ENCODE data around the gene TH.

The TH gene

GRCh38 chr11:2142300-2142759, 29.3 kb downstream of the TH start:
- peak; percentile 11 for DNase-seq (ENCODE audit: low read depth)

GRCh38 chr11:2140411-2141400, 30.9 kb downstream of the TH start:
- DNase-seq (ENCODE audit: low read depth): no peak

GRCh38 chr11:2139621-2140337, 31.8 kb downstream of the TH start:
- DNase-seq (ENCODE audit: low read depth): no peak

GRCh38 chr11:2139123-2139521, 32.5 kb downstream of the TH start, which contains the start of gene IGF2:
Gene IGF2 (minus strand): TSS chr11:2139389. CDS start chr11:2135523, 3,866 bp downstream.
- DNase-seq (ENCODE audit: low read depth): no peak

GRCh38 chr11:2138431-2139122, 33.0 kb downstream of the TH start:
- peak; percentile 17 for DNase-seq (ENCODE audit: low read depth)

- no peak for DNase-seq (ENCODE audit: low read depth)
These were observed 33.6 kb downstream of the TH start for GRCh38 chr11:2138068-2138430.

GRCh38 chr11:2137202-2138067, 34.2 kb downstream of the TH start:
- DNase-seq (ENCODE audit: low read depth): peak; percentile 76

- DNase-seq (ENCODE audit: low read depth): no peak
These were observed 34.7 kb downstream of the TH start for GRCh38 chr11:2136952-2137201.

- no peak for DNase-seq (ENCODE audit: low read depth)
These were observed 35.2 kb downstream of the TH start for GRCh38 chr11:2136209-2136951.

GRCh38 chr11:2135648-2136201, 35.9 kb downstream of the TH start:
- DNase-seq (ENCODE audit: low read depth): no peak

GRCh38 chr11:2135018-2135569, 36.5 kb downstream of the TH start:
- DNase-seq (ENCODE audit: low read depth): no peak

GRCh38 chr11:2134022-2135010, 37.3 kb downstream of the TH start:
- no peak for DNase-seq (ENCODE audit: low read depth)

GRCh38 chr11:2133241-2134021, 38.2 kb downstream of the TH start:
- no peak for DNase-seq (ENCODE audit: low read depth)

- DNase-seq (ENCODE audit: low read depth): no peak
These were observed 38.8 kb downstream of the TH start for GRCh38 chr11:2132874-2133240.

GRCh38 chr11:2132246-2132645, 39.4 kb downstream of the TH start:
- DNase-seq (ENCODE audit: low read depth): no peak

- no peak for DNase-seq (ENCODE audit: low read depth)
These were observed 40.0 kb downstream of the TH start for GRCh38 chr11:2131371-2132236.

- DNase-seq (ENCODE audit: low read depth): no peak
These were observed 40.7 kb downstream of the TH start for GRCh38 chr11:2130881-2131352.
